ENCODE data around the gene ZBTB40.
A peak's percentile ranks its signal among the peaks of the same experiment; 100 is the strongest.

ZBTB40 gene

GRCh38 chr1:22444856-22445255 is 6.8 kb upstream of the ZBTB40 start:
- no peak for TF ChIP-seq ZNF274 (IDR thresholded peaks at IDR 0.05; ENCODE audit: low read depth, low read length)
- no peak overlapping the region for H3K4me3 ChIP-seq (ENCODE audit: low read length)

GRCh38 chr1:22447621-22448111 is 4.0 kb upstream of the ZBTB40 start:
- no peak for TF ChIP-seq ZNF274 (IDR thresholded peaks at IDR 0.05; ENCODE audit: low read depth, low read length)

GRCh38 chr1:22449636-22450035 is 2.0 kb upstream of the ZBTB40 start:
- TF ChIP-seq ZNF274 (IDR thresholded peaks at IDR 0.05; ENCODE audit: low read depth, low read length) = no peak

More at GRCh38 chr1:22447621-22448111, 4.0 kb upstream of the ZBTB40 start:
- no peak overlapping the region for H3K4me3 ChIP-seq (ENCODE audit: low read length)

GRCh38 chr1:22450351-22451021 is 1.2 kb upstream of the ZBTB40 start:
- no peak for TF ChIP-seq ZNF274 (IDR thresholded peaks at IDR 0.05; ENCODE audit: low read depth, low read length)
- H3K4me3 ChIP-seq (ENCODE audit: low read length) = no peak overlapping the region

More at GRCh38 chr1:22449636-22450035, 2.0 kb upstream of the ZBTB40 start:
- H3K4me3 ChIP-seq (ENCODE audit: low read length) = no peak overlapping the region

- no peak for TF ChIP-seq ZNF274 (IDR thresholded peaks at IDR 0.05; ENCODE audit: low read depth, low read length)
- H3K4me3 ChIP-seq (ENCODE audit: low read length) = peak overlapping the region; percentile 77
Observed at GRCh38 chr1:22452481-22452957, 868 bp downstream of the ZBTB40 start.

DNA sequence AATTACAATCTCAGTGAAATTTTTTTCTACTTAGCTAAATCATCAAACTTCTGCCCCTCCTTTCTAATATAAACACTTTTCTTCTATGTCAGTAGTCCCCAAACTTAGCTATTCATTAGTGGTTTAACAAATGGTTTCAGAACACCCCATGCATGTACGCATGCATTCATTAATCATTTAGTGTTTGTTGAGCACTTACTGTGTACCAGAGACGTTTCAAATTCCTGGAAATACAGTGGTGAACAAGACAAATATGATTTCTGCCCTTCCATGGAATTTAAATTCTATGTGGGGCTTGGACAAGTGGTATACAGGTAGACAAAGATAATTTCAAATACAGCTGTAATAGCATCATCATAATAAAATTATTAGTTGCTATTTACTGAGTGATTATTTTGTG is 1.5 kb downstream of the ZBTB40 start:
- no peak for TF ChIP-seq ZNF274 (IDR thresholded peaks at IDR 0.05; ENCODE audit: low read depth, low read length)
- peak overlapping the region; percentile 77 for H3K4me3 ChIP-seq (ENCODE audit: low read length)

- TF ChIP-seq ZNF274 (IDR thresholded peaks at IDR 0.05; ENCODE audit: low read depth, low read length) = no peak
- no peak overlapping the region for H3K4me3 ChIP-seq (ENCODE audit: low read length)
Observed at GRCh38 chr1:22454476-22455056, 2.9 kb downstream of the ZBTB40 start.

DNA sequence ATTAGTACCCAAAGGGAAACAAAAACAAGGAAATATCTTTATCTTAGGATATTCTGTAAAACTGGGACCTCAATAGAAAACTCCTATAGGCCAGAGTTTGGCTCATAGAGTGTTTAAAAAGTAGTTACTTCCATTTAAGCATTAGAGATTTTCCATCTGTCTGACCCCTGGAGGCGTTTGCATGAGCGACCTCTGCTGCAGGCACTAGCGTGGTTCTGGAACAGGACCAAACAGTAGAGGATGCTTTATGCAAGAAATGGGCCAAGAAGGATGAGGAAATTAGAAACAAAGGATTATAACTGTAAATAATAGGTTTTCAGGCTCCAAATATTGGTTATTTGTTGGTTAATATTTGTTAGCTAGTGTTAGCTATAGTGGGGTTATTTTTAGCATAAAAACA is 5.7 kb downstream of the ZBTB40 start:
- H3K4me3 ChIP-seq (ENCODE audit: low read length) = no peak overlapping the region
- TF ChIP-seq ZNF274 (IDR thresholded peaks at IDR 0.05; ENCODE audit: low read depth, low read length) = no peak

DNA sequence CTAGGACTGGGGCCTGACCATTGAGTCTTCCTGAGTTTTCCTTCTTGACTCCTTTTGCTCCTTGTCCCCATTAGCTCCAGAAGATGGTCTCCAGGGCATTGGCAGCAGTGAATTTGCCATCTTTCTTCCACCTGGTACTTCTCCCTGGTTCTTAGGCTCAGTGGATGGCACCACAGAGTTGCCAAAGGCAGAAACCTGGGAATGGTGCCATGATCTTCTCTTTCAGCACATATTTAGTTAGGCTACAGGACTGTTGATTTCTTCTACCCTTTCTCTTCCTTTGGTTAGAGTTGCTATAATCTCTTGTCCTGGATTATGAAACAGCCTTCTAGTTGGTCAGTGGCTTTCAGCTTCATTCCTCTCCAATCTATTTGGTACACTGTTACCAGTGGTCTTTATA is 6.2 kb downstream of the ZBTB40 start:
- no peak overlapping the region for H3K4me3 ChIP-seq (ENCODE audit: low read length)
- no peak for TF ChIP-seq ZNF274 (IDR thresholded peaks at IDR 0.05; ENCODE audit: low read depth, low read length)

- TF ChIP-seq ZNF274 (IDR thresholded peaks at IDR 0.05; ENCODE audit: low read depth, low read length) = no peak
- no peak overlapping the region for H3K4me3 ChIP-seq (ENCODE audit: low read length)
Observed at GRCh38 chr1:22461100-22461499, 9.4 kb downstream of the ZBTB40 start.

- H3K4me3 ChIP-seq (ENCODE audit: low read length) = no peak overlapping the region
- no peak for TF ChIP-seq ZNF274 (IDR thresholded peaks at IDR 0.05; ENCODE audit: low read depth, low read length)
Observed at GRCh38 chr1:22461678-22462527, 10.3 kb downstream of the ZBTB40 start.

- H3K4me3 ChIP-seq (ENCODE audit: low read length) = no peak overlapping the region
- TF ChIP-seq ZNF274 (IDR thresholded peaks at IDR 0.05; ENCODE audit: low read depth, low read length) = no peak
Observed at GRCh38 chr1:22462928-22463327, 11.3 kb downstream of the ZBTB40 start.

DNA sequence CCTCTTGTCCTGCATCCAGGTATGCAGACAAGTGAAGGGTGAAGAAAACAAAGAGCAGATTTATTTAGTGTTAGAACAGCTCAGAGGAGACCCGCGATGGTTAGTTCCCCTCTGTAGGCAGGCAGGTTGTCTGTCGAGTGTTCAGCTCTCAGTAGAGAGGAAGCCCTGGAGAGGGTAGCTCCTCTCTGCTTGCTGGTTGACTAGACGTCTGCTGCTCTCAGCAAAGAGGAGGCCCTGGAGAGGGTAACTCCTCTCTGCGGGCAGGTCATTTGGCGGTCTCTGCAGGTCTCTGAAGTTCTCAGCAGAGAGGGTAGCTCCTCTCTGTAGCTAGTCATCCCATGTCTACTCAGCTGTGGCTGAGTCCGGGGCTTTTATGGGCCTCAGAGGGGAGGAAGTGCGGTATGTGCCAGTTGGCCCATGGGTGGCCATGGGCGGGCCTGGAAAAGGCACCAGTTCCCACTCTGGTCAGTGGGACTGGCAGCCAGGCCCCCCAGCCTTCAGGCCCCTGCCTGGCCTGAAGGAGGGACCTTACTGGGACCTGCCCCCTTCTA is 13.4 kb downstream of the ZBTB40 start:
- no peak for TF ChIP-seq ZNF274 (IDR thresholded peaks at IDR 0.05; ENCODE audit: low read depth, low read length)

DNA sequence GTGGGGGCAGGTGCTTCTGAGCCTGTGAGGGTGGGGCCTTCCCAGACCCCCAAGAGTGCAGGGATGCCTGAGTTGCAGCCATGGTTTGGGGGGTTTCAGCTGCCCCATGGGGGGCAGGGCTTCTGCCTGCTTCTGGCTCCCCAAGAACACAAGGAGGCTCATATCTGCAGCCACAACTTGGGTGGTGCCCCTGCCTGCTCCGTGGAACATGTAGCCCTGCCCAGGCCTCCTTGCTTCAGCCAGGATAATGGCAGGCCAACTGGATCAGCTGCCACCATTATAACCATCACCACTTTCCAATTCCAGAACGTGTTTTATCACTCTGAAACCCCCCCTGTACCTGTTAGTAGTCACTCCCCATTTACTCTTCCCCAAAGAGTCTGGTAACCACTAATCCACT is 14.0 kb downstream of the ZBTB40 start:
- TF ChIP-seq ZNF274 (IDR thresholded peaks at IDR 0.05; ENCODE audit: low read depth, low read length) = no peak
- H3K4me3 ChIP-seq (ENCODE audit: low read length) = no peak overlapping the region

More for the DNA sequence above, 13.4 kb downstream of the ZBTB40 start:
- H3K4me3 ChIP-seq (ENCODE audit: low read length) = no peak overlapping the region

Measured in GM08714 (cell line).